ENCODE measurements around the gene ZNF19.

Gene ZNF19

GRCh38 chr16:71440669-71441347 is 48.3 kb downstream of the ZNF19 start:
- no peak for DNase-seq

- no peak for DNase-seq
These were observed 49.6 kb downstream of the ZNF19 start for GRCh38 chr16:71439523-71439922.

- no peak for DNase-seq
These were observed 52.7 kb downstream of the ZNF19 start for GRCh38 chr16:71436473-71436872.

GRCh38 chr16:71432906-71433305 is 56.2 kb downstream of the ZNF19 start:
- DNase-seq = no peak

GRCh38 chr16:71431991-71432390 is 57.1 kb downstream of the ZNF19 start:
- no peak for DNase-seq

- no peak for DNase-seq
These were observed 57.9 kb downstream of the ZNF19 start for GRCh38 chr16:71431176-71431575.

GRCh38 chr16:71430744-71431143 is 58.4 kb downstream of the ZNF19 start:
- no peak for DNase-seq

- no peak for DNase-seq
These were observed 59.5 kb downstream of the ZNF19 start for GRCh38 chr16:71429581-71429980.

GRCh38 chr16:71428883-71429282 is 60.2 kb downstream of the ZNF19 start:
- DNase-seq = no peak

GRCh38 chr16:71428385-71428784 is 60.7 kb downstream of the ZNF19 start:
- DNase-seq = no peak

- no peak for DNase-seq
These were observed 62.1 kb downstream of the ZNF19 start for GRCh38 chr16:71426880-71427615.

- no peak for DNase-seq
These were observed 62.9 kb downstream of the ZNF19 start for GRCh38 chr16:71426069-71426879.

- DNase-seq = no peak
These were observed 63.4 kb downstream of the ZNF19 start for GRCh38 chr16:71425746-71426068.

GRCh38 chr16:71424626-71425025 is 64.5 kb downstream of the ZNF19 start:
- DNase-seq = no peak

- DNase-seq = no peak
These were observed 65.3 kb downstream of the ZNF19 start for GRCh38 chr16:71423865-71424264.
